HCT116 (cell line): ENCODE results near the gene ARMC6. TPM values are rescaled to one million over a fixed set of nuclear protein-coding genes. Genes with fewer than 3 reads are reported as not detected.
A peak's percentile ranks its signal among the peaks of the same experiment; 100 is the strongest.

Experiments used
- ATAC-seq: fragments of 200-7000 bp; cut with Tn5 transposase; 2 replicates; pipeline ENCODE4 v1.9.1; 2020; ENCODE audit warnings: mild to moderate bottlenecking, moderate library complexity
- BruUV-seq: library from RNA; stranded (reverse); fragments of 400-500 nt; replicated peaks from 2 replicates; lab custom pipeline; 2021; lab: Mats Ljungman, UMichigan
- CTCF ChIA-PET: fragments of 300-600 bp; sonication (Branson Sonifier 250); formaldehyde crosslinking; loops from one replicate; lab custom pipeline; 2021; ENCODE audit warnings: antibody characterized with exemption; lab: Charles Lee
- POLR2A ChIA-PET: fragments of 300-600, 350-600 bp; sonication (Branson Sonifier 250); formaldehyde crosslinking; loops from one replicate; lab custom pipeline; 2021; ENCODE audit warnings: antibody characterized with exemption; lab: Charles Lee
- RAD21 ChIA-PET, 2 experiments: fragments of 300-600 bp; sonication (Branson Sonifier 250); formaldehyde crosslinking; loops; one replicate each; lab custom pipeline; 2023; ENCODE audit warnings: low total read pairs in 2 of 2; ENCODE audit not compliant: uncharacterized antibody in 2 of 2, unreplicated experiment in 2 of 2, low non-redundant PET in 1 of 2; lab: Charles Lee
- DNase-seq: peaks from one replicate; pipeline ENCODE4 v3.0.0-alpha.2; 2010; ENCODE audit warnings: low read depth, low spot score
- H2AFZ ChIP-seq: fragments of 200-600 bp; shearing (Covaris generic), sonication (generic); 2 replicates; pipeline ENCODE4 v1.6.1; 2017; ENCODE audit warnings: low read depth, mixed run types, mixed read lengths, antibody characterized with exemption, low read length; ENCODE audit not compliant: poor library complexity, severe bottlenecking
- H3K27ac ChIP-seq: 2 replicates; pipeline ENCODE4 v1.5.1; 2012; ENCODE audit warnings: low read depth, low read length
- H3K27me3 ChIP-seq: fragments of 200-600 bp; sonication (generic); 2 replicates; pipeline ENCODE4 v1.6.1; 2016; ENCODE audit warnings: mixed run types, low read length, mixed read lengths; ENCODE audit not compliant: insufficient read depth
- H3K36me3 ChIP-seq, 2 experiments: fragments of 200-500 bp in 1 of 2; fragments of 200-600 bp in 1 of 2; sonication (Bioruptor generic) in 1 of 2; sonication (generic) in 1 of 2; 2 replicates each; pipeline versions ENCODE4 v1.5.1 to v1.6.1; 2014 to 2016; ENCODE audit warnings: low read length in 2 of 2, inconsistent platforms in 1 of 2, mixed read lengths in 1 of 2, mixed run types in 1 of 2; ENCODE audit not compliant: insufficient read depth in 2 of 2, control insufficient read depth in 1 of 2
- H3K4me1 ChIP-seq, 2 experiments: fragments of 200-600 bp in 1 of 2; sonication (generic) in 1 of 2; 2 replicates each; pipeline versions ENCODE4 v1.5.1 to v1.6.1; 2012 to 2017; ENCODE audit warnings: low read length in 2 of 2, inconsistent platforms in 1 of 2, mild to moderate bottlenecking in 1 of 2, mixed read lengths in 1 of 2, mixed run types in 1 of 2, moderate library complexity in 1 of 2; ENCODE audit not compliant: insufficient read depth in 2 of 2, control insufficient read depth in 1 of 2
- H3K4me2 ChIP-seq: fragments of 200-600 bp; sonication (generic); 2 replicates; pipeline ENCODE4 v1.6.1; 2017; ENCODE audit warnings: mixed run types, low read length, mixed read lengths
- H3K4me3 ChIP-seq, 2 experiments: fragments of 200-600 bp in 1 of 2; sonication (generic) in 1 of 2; replicated peaks in 1 of 2; 2 replicates each; pipeline ENCODE4 v1.5.1; 2011 to 2016; ENCODE audit warnings: low read length in 2 of 2, control low read depth in 1 of 2, low read depth in 1 of 2, mild to moderate bottlenecking in 1 of 2, mixed read lengths in 1 of 2, mixed run types in 1 of 2
- H3K79me2 ChIP-seq: fragments of 200-600 bp; sonication (generic); 2 replicates; pipeline ENCODE4 v1.6.1; 2017; ENCODE audit warnings: mild to moderate bottlenecking, mixed run types, low read length, moderate library complexity, mixed read lengths; ENCODE audit not compliant: insufficient read depth
- H3K9ac ChIP-seq: fragments of 200-600 bp; sonication (generic); 2 replicates; pipeline ENCODE4 v1.6.1; 2016; ENCODE audit warnings: low read length, mixed read lengths
- H3K9me2 ChIP-seq: fragments of 200-600 bp; sonication (generic), shearing (Covaris generic); 2 replicates; pipeline ENCODE4 v1.6.1; 2017; ENCODE audit warnings: mixed run types, mild to moderate bottlenecking, moderate library complexity; ENCODE audit not compliant: insufficient read depth
- H3K9me3 ChIP-seq, 2 experiments: fragments of 200-500 bp in 1 of 2; fragments of 200-600 bp in 1 of 2; sonication (Bioruptor generic) in 1 of 2; sonication (generic) in 1 of 2; 2 replicates each; pipeline ENCODE4 v1.6.1; 2014 to 2017; ENCODE audit warnings: low read length in 2 of 2, mixed read lengths in 2 of 2, inconsistent platforms in 1 of 2, low read depth in 1 of 2, mild to moderate bottlenecking in 1 of 2, mixed run types in 1 of 2, moderate library complexity in 1 of 2; ENCODE audit not compliant: control insufficient read depth in 1 of 2, insufficient read depth in 1 of 2
- H4K20me1 ChIP-seq: fragments of 200-600 bp; sonication (generic), shearing (Covaris generic); 2 replicates; pipeline ENCODE4 v1.6.1; 2017; ENCODE audit warnings: mixed run types, mild to moderate bottlenecking, moderate library complexity; ENCODE audit not compliant: insufficient read depth
- ELF1 ChIP-seq: IDR thresholded peaks from 2 replicates; pipeline ENCODE4 v1.6.1; 2012; ENCODE audit warnings: low read depth, borderline replicate concordance
- EZH2 ChIP-seq: fragments of 200-600 bp; sonication (generic); IDR thresholded peaks from 2 replicates; pipeline ENCODE4 v1.6.1; 2017; ENCODE audit warnings: antibody characterized with exemption, mixed run types
- FOSL1 ChIP-seq: IDR thresholded peaks from 2 replicates; pipeline ENCODE4 v1.6.1; 2012; ENCODE audit warnings: low read depth
- JUND ChIP-seq: IDR thresholded peaks from 2 replicates; pipeline ENCODE4 v1.6.1; 2012
- POLR2A ChIP-seq: IDR thresholded peaks from 2 replicates; pipeline ENCODE4 v1.7.0; 2011; ENCODE audit warnings: borderline replicate concordance; ENCODE audit not compliant: insufficient read depth, insufficient read length; ENCODE audit errors: extremely low read depth
- SIN3A ChIP-seq: IDR thresholded peaks from 2 replicates; pipeline ENCODE4 v1.6.1; 2012; ENCODE audit warnings: low read depth
- SRF ChIP-seq: IDR thresholded peaks from 2 replicates; pipeline ENCODE4 v1.6.1; 2012; ENCODE audit warnings: low read depth
- ZBTB33 ChIP-seq: IDR thresholded peaks from 2 replicates; pipeline ENCODE4 v1.6.1; 2011; ENCODE audit warnings: mild to moderate bottlenecking, low read length, moderate library complexity; ENCODE audit not compliant: insufficient replicate concordance; ENCODE audit errors: extremely low read depth
- ZNF274 ChIP-seq: fragments of 200-500 bp; sonication (Bioruptor generic); IDR thresholded peaks from 2 replicates; pipeline ENCODE4 v1.6.1; 2014; ENCODE audit warnings: mild to moderate bottlenecking, low read depth, low read length, inconsistent platforms
- intact Hi-C: fragments of 100-400 bp; cut with micrococcal nuclease; formaldehyde crosslinking; loops from 2 replicates; pipeline ENCODE4 v1.10.0; 2022
- total RNA-seq: library from RNA; stranded (reverse); gene quantifications from one replicate; pipeline ENCODE4 v1.2.1, GENCODE V29; 2021; ENCODE audit not compliant: unreplicated experiment
- TF ChIP-seq, protein P1 (sequence below), 3 experiments: fragments of 200-600 bp in 1 of 3; sonication (generic) in 1 of 3; IDR thresholded peaks in 2 of 3; conservative IDR thresholded peaks in 1 of 3; 2 replicates each; pipeline ENCODE4 v1.5.1; 2012 to 2017; ENCODE audit warnings: low read depth in 2 of 3, low read length in 2 of 3, antibody characterized with exemption in 1 of 3, borderline replicate concordance in 1 of 3, control low read depth in 1 of 3, mild to moderate bottlenecking in 1 of 3, mixed read lengths in 1 of 3, mixed run types in 1 of 3, moderate library complexity in 1 of 3; ENCODE audit not compliant: insufficient read depth in 1 of 3
- TF ChIP-seq, protein P2 (sequence below): IDR thresholded peaks from 2 replicates; pipeline ENCODE4 v1.6.1; 2012

The ARMC6 gene
- total RNA-seq, 1 experiment from 2014 or later: 34.7 TPM

- ChIA-PET POLR2A (no interaction called here), CTCF (no interaction called here), RAD21 (interaction anchor here in 1 of 2 experiments (0.6 kb wide), 1 partner anchor 109 kb away, joined by 3 read pairs; no protein-coding TSS in a partner anchor)
- no peaks in the 10 kb centered on the region for H3K9me2 ChIP-seq
- H3K4me3 ChIP-seq: no peak overlapping the region
- no peak overlapping the region for H2AFZ ChIP-seq
- peaks cover 54 to 79% of the 10 kb centered on the region in 2 experiments for H3K36me3 ChIP-seq
- peaks cover 88% of the 10 kb centered on the region for H3K79me2 ChIP-seq
- intact Hi-C loops: no loop called here
- H3K9me3 ChIP-seq: no peaks in the 10 kb centered on the region
- no peaks in the 10 kb centered on the region for H3K27me3 ChIP-seq
- no peak overlapping the region for H3K27ac ChIP-seq
- H4K20me1 ChIP-seq: peaks cover 8% of the 10 kb centered on the region; the same call in 1 of the 2 replicates
- no peak overlapping the region for H3K4me2 ChIP-seq
- H3K9ac ChIP-seq: no peak overlapping the region
- H3K4me1 ChIP-seq: peaks cover 0 to under 1% of the 10 kb centered on the region in 2 experiments; a peak in 1 of 4 replicates
- TF ChIP-seq, protein P1, sequence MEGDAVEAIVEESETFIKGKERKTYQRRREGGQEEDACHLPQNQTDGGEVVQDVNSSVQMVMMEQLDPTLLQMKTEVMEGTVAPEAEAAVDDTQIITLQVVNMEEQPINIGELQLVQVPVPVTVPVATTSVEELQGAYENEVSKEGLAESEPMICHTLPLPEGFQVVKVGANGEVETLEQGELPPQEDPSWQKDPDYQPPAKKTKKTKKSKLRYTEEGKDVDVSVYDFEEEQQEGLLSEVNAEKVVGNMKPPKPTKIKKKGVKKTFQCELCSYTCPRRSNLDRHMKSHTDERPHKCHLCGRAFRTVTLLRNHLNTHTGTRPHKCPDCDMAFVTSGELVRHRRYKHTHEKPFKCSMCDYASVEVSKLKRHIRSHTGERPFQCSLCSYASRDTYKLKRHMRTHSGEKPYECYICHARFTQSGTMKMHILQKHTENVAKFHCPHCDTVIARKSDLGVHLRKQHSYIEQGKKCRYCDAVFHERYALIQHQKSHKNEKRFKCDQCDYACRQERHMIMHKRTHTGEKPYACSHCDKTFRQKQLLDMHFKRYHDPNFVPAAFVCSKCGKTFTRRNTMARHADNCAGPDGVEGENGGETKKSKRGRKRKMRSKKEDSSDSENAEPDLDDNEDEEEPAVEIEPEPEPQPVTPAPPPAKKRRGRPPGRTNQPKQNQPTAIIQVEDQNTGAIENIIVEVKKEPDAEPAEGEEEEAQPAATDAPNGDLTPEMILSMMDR (IDR thresholded peaks at IDR 0.05 in 2 of 3, conservative IDR thresholded peaks at IDR 0.05 in 1 of 3; ENCODE audit: borderline replicate concordance in 1 of 3, insufficient read depth in 1 of 3, low read depth in 2 of 3, low read length in 2 of 3): peak in 2 of 3 experiments; percentile 12 to 18; a peak in 1 of 6 replicates
- TF ChIP-seq ELF1 (no peak), JUND (no peak), EZH2 (no peak), FOSL1 (no peak)
- DNase-seq (no peak), ATAC-seq (peak; percentile 72; the same call in 1 of the 2 replicates)
- BruUV-seq: no TSS peak
Observed at GRCh38 chr19:19026299-19026971, 7.0 kb upstream of the ARMC6 start.

DNA sequence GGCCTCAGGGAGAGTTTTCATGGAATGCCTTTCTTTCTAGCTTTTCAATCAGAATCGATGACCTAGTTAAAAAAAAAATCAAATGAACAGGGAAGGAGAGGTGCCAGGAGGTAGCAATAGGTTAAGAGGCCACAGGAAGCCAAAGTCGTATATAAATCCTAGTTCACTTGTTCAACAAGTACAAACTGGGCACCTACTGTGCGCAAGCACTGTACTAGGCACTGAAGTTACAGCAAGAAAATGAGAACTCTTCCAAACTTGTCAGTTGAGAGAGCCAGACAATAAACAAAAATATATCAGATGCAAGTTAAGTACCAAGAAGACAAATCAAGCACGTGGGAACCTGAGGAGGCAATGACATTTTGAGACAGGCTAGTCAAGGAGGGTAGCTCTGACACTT is 6.2 kb upstream of the ARMC6 start:
- Histone ChIP-seq H3K79me2 (peaks cover 89% of the 10 kb centered on the region), H3K4me3 (no peak overlapping the region), H3K9ac (no peak overlapping the region), H4K20me1 (peaks cover 8% of the 10 kb centered on the region; the same call in 1 of the 2 replicates), H3K27me3 (no peaks in the 10 kb centered on the region), H3K9me2 (no peaks in the 10 kb centered on the region), H3K4me2 (no peak overlapping the region), H3K4me1 (peaks cover 4 to 9% of the 10 kb centered on the region in 2 experiments; a peak in 3 of 4 replicates), H3K9me3 (no peaks in the 10 kb centered on the region), H2AFZ (no peak overlapping the region), H3K36me3 (peaks cover 53 to 80% of the 10 kb centered on the region in 2 experiments), H3K27ac (no peak overlapping the region)
- ATAC-seq (no peak), DNase-seq (no peak)
- CTCF ChIA-PET: no interaction called here
- BruUV-seq: no TSS peak
- POLR2A ChIA-PET: no interaction called here
- intact Hi-C loops: no loop called here
- RAD21 ChIA-PET: interaction anchor here in 1 of 2 experiments (0.6 kb wide), 1 partner anchor 110 kb away, joined by 3 read pairs; no protein-coding TSS in a partner anchor
- TF ChIP-seq FOSL1: no peak
- TF ChIP-seq ZBTB33: no peak
- TF ChIP-seq ZNF274: no peak
- TF ChIP-seq, protein P2, sequence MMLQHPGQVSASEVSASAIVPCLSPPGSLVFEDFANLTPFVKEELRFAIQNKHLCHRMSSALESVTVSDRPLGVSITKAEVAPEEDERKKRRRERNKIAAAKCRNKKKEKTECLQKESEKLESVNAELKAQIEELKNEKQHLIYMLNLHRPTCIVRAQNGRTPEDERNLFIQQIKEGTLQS: no peak
- no peak for TF ChIP-seq SIN3A
- TF ChIP-seq SRF: no peak
- TF ChIP-seq JUND: no peak
- TF ChIP-seq, protein P1 (IDR thresholded peaks at IDR 0.05 in 2 of 3, conservative IDR thresholded peaks at IDR 0.05 in 1 of 3; ENCODE audit: borderline replicate concordance in 1 of 3, insufficient read depth in 1 of 3, low read depth in 2 of 3, low read length in 2 of 3): no peak
- no peak for TF ChIP-seq POLR2A
